GM13977 (cell line): Measurements from ENCODE around the gene APOBEC3C.
A peak's percentile ranks its signal among the peaks of the same experiment; 100 is the strongest.
"Not testable (repeated sequence)": the region's sequence is repeated elsewhere in the genome, so short reads cannot be mapped to it uniquely, and the experiment has no call there.

Source experiments
- DNase-seq: peaks from one replicate; pipeline ENCODE4 v3.0.0; 2012; ENCODE audit warnings: low spot score
- CTCF ChIP-seq: IDR thresholded peaks from 2 replicates; pipeline ENCODE4 v1.5.1; 2012; ENCODE audit warnings: mild to moderate bottlenecking, control low read depth; ENCODE audit not compliant: insufficient read depth; ENCODE audit errors: extremely low read depth, missing control alignments
- in situ Hi-C: fragments of 300-500 bp; cut with MboI; formaldehyde crosslinking; loops from one replicate; pipeline ENCODE4 v1.12.0; 2022; ENCODE audit warnings: low sequenced_read_pairs, low pct_unique_long_range_greater_than_20kb, mixed read lengths, inconsistent platforms; ENCODE audit not compliant: unreplicated experiment

The APOBEC3C gene

GRCh38 chr22:39066442-39067276 is 52.6 kb downstream of the APOBEC3C start:
- DNase-seq = not testable (repeated sequence)

GRCh38 chr22:39068033-39068785 is 54.2 kb downstream of the APOBEC3C start:
- DNase-seq = no peak
- peak; percentile 45 for TF ChIP-seq CTCF

More at GRCh38 chr22:39066442-39067276, 52.6 kb downstream of the APOBEC3C start:
- in situ Hi-C loops = not testable (repeated sequence)

More at GRCh38 chr22:39068033-39068785, 54.2 kb downstream of the APOBEC3C start:
- in situ Hi-C loops = no loop called here
